ENCODE data around the gene USP48. TPM values are rescaled to one million over a fixed set of nuclear protein-coding genes. Genes with fewer than 3 reads are reported as not detected.

The USP48 gene
- total RNA-seq = 46.6 and 89.2 TPM in 2 replicates

DNA sequence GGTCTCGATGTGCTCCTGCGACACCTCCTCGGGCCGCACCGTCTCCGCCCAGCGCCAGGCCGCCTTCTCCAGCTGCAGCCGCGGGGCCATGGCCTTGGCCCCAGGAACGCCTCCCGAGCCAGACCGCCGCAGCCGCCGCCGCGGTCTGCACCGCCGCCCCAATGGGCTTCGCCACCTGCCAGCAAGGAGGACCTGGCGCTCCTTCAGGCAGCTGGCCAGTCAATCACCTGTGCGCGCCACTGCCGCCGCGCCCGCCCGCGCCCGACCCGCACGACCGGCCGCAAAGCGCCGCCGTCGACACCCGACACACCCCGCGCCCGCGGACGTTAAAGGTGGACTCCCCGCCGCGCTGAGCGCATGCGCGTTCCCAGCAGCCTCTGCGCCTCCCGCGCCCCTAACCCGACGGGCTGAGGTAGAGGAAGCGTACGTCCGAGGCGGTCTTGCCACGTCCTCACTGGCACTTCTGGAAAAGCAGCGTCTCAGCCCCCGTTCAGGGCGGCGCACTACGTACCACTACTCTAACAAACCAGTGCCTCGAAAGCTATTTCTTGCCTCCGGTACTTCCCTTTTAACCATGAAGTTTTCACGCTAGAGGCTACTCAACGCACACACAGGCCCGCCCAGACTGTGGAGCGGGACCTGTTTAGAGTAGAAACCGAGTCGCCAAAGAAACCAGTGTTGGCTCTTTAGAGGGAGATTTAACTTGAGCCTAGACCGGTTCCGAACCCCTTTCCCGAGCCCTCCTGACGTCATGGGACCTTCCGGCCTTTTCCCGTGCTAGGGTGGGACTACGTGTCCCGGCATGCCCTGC lies at the start of gene USP48:
Gene USP48 (minus strand): TSS at position 282 of the 811 bp plus-strand sequence. CDS start 192 bp downstream, at position 90.

GRCh38 chr1:21811875-21812305 lies 28.9 kb upstream of the USP48 start, which contains the start of gene LDLRAD2:
Gene LDLRAD2 (plus strand): TSS chr1:21812265. CDS start chr1:21812452, 187 bp downstream.

DNA sequence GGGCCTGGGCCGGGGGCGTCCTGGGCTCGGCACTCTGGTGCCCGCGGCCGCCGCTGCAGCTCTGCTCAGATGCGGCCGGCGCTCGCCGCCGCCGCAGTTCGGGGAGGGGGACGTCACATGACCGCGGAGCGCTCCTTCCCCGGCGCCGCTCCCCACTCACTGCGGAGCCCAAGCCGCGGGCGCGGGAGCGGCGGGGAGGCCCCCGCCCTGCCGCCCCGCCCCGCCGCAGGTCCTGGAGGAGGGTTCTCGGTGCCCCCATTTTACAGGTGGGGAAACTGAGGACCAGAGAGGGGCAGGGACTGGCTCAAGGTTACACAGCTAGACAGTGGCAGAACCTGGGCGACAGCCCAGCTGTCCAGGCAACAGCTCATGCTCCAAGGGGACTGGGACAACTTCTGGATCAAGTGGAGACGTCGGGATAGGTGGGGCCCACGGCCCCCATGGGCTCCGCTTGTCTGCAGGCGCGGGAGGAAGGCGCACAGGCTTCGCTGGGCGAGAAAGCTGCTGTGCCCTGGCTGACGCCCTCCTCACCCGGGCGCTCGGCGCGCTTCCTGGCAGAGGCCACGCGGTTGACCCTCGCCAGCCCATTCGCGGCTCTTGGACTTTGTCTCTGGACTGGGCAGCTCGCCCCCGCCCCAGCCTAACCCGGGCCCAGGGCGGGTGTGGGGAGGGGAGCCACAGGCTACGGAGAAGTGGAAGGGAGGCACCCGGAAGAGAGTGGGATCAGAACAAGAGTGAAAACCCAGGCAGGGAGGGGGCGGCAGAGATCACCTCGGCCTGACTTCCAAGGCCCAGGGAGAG lies 113.5 kb downstream of the USP48 start, which contains the start of gene RAP1GAP:
Gene RAP1GAP (minus strand): TSS at position 100 of the 801 bp plus-strand sequence. CDS start 49,325 bp downstream, outside the sequence.

Other genes with a start within 250 kb of the USP48 start
- 0.09 and 0.89 TPM in 2 replicates for gene RAP1GAP, start 113.8 kb downstream of the USP48 start, total RNA-seq
- gene LDLRAD2, start 29.1 kb upstream of the USP48 start, total RNA-seq = under 0.01 and 0.05 TPM in 2 replicates
- 578 and 953 TPM in 2 replicates for gene HSPG2, start 154.2 kb upstream of the USP48 start, total RNA-seq
- not detected in 2 replicates for gene CELA3B, start 193.9 kb upstream of the USP48 start, total RNA-seq
- not detected in 2 replicates for gene CELA3A, start 218.5 kb upstream of the USP48 start, total RNA-seq

All from smooth muscle cell of the umbilical artery (primary cell).